ENCODE data around the gene AFF3.

DNA sequence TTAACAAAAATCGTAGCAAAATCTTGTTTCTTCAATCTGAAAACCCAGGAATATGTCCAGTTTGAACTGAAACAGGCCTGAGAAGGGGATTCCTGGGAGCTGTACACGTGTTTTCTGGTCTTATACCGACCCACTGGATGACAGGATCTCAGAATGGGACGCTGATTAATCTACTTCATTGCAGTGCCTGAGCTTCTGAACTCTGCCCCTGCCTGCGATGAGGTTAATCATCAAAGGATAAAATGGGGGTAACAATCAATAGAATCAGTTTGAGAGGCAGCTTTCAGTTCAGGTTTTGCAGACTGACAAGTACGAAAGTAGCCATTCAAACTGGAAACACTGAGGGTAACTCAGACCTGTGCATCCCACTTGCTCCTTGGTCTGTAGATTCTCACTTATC lies 378.6 kb downstream of the AFF3 start:
- TF ChIP-seq, protein P1, sequence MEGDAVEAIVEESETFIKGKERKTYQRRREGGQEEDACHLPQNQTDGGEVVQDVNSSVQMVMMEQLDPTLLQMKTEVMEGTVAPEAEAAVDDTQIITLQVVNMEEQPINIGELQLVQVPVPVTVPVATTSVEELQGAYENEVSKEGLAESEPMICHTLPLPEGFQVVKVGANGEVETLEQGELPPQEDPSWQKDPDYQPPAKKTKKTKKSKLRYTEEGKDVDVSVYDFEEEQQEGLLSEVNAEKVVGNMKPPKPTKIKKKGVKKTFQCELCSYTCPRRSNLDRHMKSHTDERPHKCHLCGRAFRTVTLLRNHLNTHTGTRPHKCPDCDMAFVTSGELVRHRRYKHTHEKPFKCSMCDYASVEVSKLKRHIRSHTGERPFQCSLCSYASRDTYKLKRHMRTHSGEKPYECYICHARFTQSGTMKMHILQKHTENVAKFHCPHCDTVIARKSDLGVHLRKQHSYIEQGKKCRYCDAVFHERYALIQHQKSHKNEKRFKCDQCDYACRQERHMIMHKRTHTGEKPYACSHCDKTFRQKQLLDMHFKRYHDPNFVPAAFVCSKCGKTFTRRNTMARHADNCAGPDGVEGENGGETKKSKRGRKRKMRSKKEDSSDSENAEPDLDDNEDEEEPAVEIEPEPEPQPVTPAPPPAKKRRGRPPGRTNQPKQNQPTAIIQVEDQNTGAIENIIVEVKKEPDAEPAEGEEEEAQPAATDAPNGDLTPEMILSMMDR (IDR thresholded peaks at IDR 0.05; ENCODE audit: low read length), result no peak
- TF ChIP-seq EZH2 (optimal IDR thresholded peaks at IDR 0.05; ENCODE audit: low read depth, low read length) (no peak), EZH2phosphoT487 (IDR thresholded peaks at IDR 0.05; ENCODE audit: low read length) (no peak)
